Spleen (tissue), 11 donors: ENCODE measurements around the gene SLC24A3. TPM values are rescaled to one million over a fixed set of nuclear protein-coding genes. Genes with fewer than 3 reads are reported as not detected.

ENCODE experiments used
- DNase-seq: peaks from one replicate; pipeline ENCODE4 v3.0.0-alpha.2; 2020
- H3K27ac ChIP-seq, 8 donors: fragments of 200-600 bp; sonication (generic) in 7 of 8; 1 replicate in 4 of 8; 2 replicates in 4 of 8; pipeline versions ENCODE4 v1.5.0 to v1.8.0; 2016 to 2021; ENCODE audit warnings: inconsistent platforms in 4 of 8, mild to moderate bottlenecking in 4 of 8, moderate library complexity in 1 of 8
- H3K27me3 ChIP-seq, 7 donors: fragments of 200-600 bp; sonication (generic) in 6 of 7; replicated peaks in 1 of 7; 1 replicate in 4 of 7; 2 replicates in 3 of 7; pipeline versions ENCODE4 v1.5.0 to v1.8.0; 2016 to 2021; ENCODE audit warnings: inconsistent platforms in 3 of 7, mild to moderate bottlenecking in 1 of 7
- H3K36me3 ChIP-seq, 6 donors: fragments of 200-600 bp; sonication (generic) in 5 of 6; 1 replicate in 4 of 6; 2 replicates in 2 of 6; pipeline versions ENCODE4 v1.5.0 to v1.8.0; 2016 to 2021; ENCODE audit warnings: inconsistent platforms in 2 of 6
- H3K4me1 ChIP-seq, 6 donors: fragments of 200-600 bp; sonication (generic) in 5 of 6; 1 replicate in 3 of 6; 2 replicates in 3 of 6; pipeline versions ENCODE4 v1.5.0 to v1.8.0; 2016 to 2021; ENCODE audit warnings: inconsistent platforms in 3 of 6
- H3K4me3 ChIP-seq, 8 donors: fragments of 200-600 bp; sonication (generic) in 7 of 8; 1 replicate in 4 of 8; 2 replicates in 4 of 8; pipeline versions ENCODE4 v1.5.0 to v1.8.0; 2016 to 2021; ENCODE audit warnings: inconsistent platforms in 4 of 8, mild to moderate bottlenecking in 4 of 8, moderate library complexity in 2 of 8
- H3K9me3 ChIP-seq, 8 donors: fragments of 200-600 bp; sonication (generic) in 7 of 8; 1 replicate in 4 of 8; 2 replicates in 4 of 8; pipeline versions ENCODE4 v1.5.0 to v1.8.0; 2016 to 2021; ENCODE audit warnings: inconsistent platforms in 4 of 8
- CTCF ChIP-seq, 11 experiments: fragments of 200-600 bp in 7 of 11; fragments of 450-650 bp in 4 of 11; sonication (generic) in 4 of 11; IDR thresholded peaks in 8 of 11; conservative IDR thresholded peaks in 3 of 11; 1 replicate in 7 of 11; 2 replicates in 4 of 11; pipeline versions ENCODE4 v1.4.0 to v1.8.0; 2016 to 2021; ENCODE audit warnings: antibody characterized with exemption in 11 of 11, inconsistent platforms in 4 of 11, mild to moderate bottlenecking in 1 of 11
- POLR2A ChIP-seq, 3 donors: fragments of 450-650 bp; IDR thresholded peaks; one replicate each; pipeline ENCODE4 v1.5.1; 2017; ENCODE audit warnings: antibody characterized with exemption in 3 of 3, mild to moderate bottlenecking in 1 of 3
- POLR2AphosphoS5 ChIP-seq, 3 donors: sonication (generic); formaldehyde crosslinking; IDR thresholded peaks; one replicate each; pipeline ENCODE4 v1.5.1; 2017; ENCODE audit warnings: antibody characterized with exemption in 3 of 3
- WGBS, 5 donors: extraction: QIAGEN DNeasy Blood & Tissue Kit in 3 of 5; methylation state at CpG; one replicate each; pipeline versions ENCODE4 v1.1.5 to v1.1.7; 2013 to 2018; 5-methylcytosine and 5-hydroxymethylcytosine counted together
- intact Hi-C: fragments of 100-400 bp; cut with DNase I; formaldehyde crosslinking; loops from one replicate; pipeline ENCODE4 v1.15.0; 2023; ENCODE audit warnings: low total_unique reads
- polyA plus RNA-seq, 3 donors: library from polyadenylated mRNA; stranded (reverse); fragments of 200-250 nt; gene quantifications; one replicate each; pipeline ENCODE4 v1.2.1, GENCODE V29; 2013
- total RNA-seq, 7 donors: library from RNA; depleted of rRNA in 3 of 7; stranded (reverse); fragments of >200 nt in 3 of 7; fragmentation: NEBNext Ultra II Directional in 4 of 7; extraction: Animal tissue kit (Norgen Biotek cat#: 25700) in 4 of 7; gene quantifications; one replicate each; pipeline versions ENCODE4 v1.1.0 to v1.2.1, GENCODE V29; 2016 to 2021
- donor health status: healthy with polysubstance abuse.
- donor health status: DM: no; HTN: no; CAD: no; lungs with moderate emphysema.
- donor health status: DM: no; HTN: no; CAD: no.
- donor health status: Bipolar disorder and iron deficiency.
- donor health status: healthy.
- donor health status: DM: no; HTN: no; CAD: no.
- donor health status: DM: yes; HTN: yes; CAD: no.

The SLC24A3 gene
- total and polyA plus RNA-seq, 10 donors = 0.37 to 3.9 (median 2.6) TPM

DNA sequence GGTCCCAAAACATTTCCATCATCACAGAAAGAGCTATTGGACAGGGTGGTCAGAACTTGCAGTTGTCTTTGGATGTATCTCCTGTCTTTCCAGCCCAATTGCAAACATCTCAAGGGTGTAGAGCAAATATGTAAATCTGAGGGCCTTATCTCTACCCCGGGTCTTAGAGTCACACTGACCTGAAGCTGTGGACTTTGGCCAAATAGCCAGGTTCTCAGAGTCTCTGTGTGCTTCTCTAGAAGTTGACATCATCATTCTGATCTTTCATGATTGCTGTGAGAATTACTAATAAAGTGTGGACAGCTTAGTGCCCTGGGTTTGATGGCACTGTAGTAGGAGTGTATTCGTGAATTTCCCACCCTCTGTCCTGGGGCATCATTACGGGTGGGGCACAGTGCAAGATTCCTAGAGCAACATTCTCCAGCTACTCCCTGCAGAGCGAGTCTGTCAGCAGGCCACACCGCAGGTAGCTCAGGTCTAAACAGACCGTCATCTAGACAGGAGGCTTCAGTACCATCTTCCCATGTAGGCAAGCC is 71.1 kb downstream of the SLC24A3 start:
- intact Hi-C loops = no loop called here
- Histone ChIP-seq H3K4me1 (no peaks in the 10 kb centered on the region), H3K4me3 (no peak overlapping the region), H3K27ac (no peak overlapping the region), H3K36me3 (no peaks in the 10 kb centered on the region), H3K27me3 (no peaks in the 10 kb centered on the region), H3K9me3 (no peaks in the 10 kb centered on the region)
- no peak for DNase-seq
- 82 to 92% (median 87%) methylated on average over 6 of the region's 6 CpGs for WGBS, 5 donors
- no peak for TF ChIP-seq POLR2A (IDR thresholded peaks at IDR 0.05)

- intact Hi-C loops = no loop called here
- no peaks in the 10 kb centered on the region for H3K27me3 ChIP-seq
- 39 to 62% (median 54%) methylated on average over 3 of the region's 3 CpGs for WGBS, 5 donors
- H3K4me1 ChIP-seq = no peaks in the 10 kb centered on the region
- H3K36me3 ChIP-seq = no peaks in the 10 kb centered on the region
- no peak overlapping the region for H3K4me3 ChIP-seq
- DNase-seq = no peak
- TF ChIP-seq POLR2AphosphoS5 (IDR thresholded peaks at IDR 0.05) = no peak
- TF ChIP-seq POLR2A (IDR thresholded peaks at IDR 0.05) = no peak
- TF ChIP-seq CTCF (IDR thresholded peaks at IDR 0.05 in 8 of 11, conservative IDR thresholded peaks at IDR 0.05 in 3 of 11) = no peak
- no peaks in the 10 kb centered on the region for H3K9me3 ChIP-seq
- H3K27ac ChIP-seq = no peak overlapping the region
These were observed 72.1 kb downstream of the SLC24A3 start for GRCh38 chr20:19284400-19285178.

DNA sequence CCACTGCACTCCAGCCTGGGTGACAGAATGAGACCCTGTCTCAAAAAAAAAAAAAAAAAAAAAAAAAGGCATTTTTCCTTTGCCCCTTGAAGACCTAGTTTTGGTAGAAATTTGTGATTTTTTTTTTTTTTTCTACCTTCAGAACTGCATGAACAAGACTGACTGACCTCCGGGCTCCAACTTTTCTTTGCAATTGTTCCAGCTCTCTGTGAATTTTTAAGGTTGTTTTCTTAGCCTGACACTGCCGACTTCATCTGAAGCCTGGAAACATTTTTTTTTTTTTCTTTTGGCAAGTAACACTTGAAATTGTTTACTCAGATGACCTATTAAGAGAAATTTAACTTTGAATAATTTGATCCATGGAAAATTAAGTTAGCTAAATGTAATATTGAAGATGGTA is 73.0 kb downstream of the SLC24A3 start:
- Histone ChIP-seq H3K36me3 (no peaks in the 10 kb centered on the region), H3K27ac (no peak overlapping the region), H3K27me3 (no peaks in the 10 kb centered on the region), H3K9me3 (no peaks in the 10 kb centered on the region), H3K4me3 (no peak overlapping the region), H3K4me1 (no peaks in the 10 kb centered on the region)
- no peak for TF ChIP-seq CTCF (IDR thresholded peaks at IDR 0.05 in 8 of 11, conservative IDR thresholded peaks at IDR 0.05 in 3 of 11)
- no peak for TF ChIP-seq POLR2AphosphoS5 (IDR thresholded peaks at IDR 0.05)
- TF ChIP-seq POLR2A (IDR thresholded peaks at IDR 0.05) = no peak
- 62 to 90% (median 79%) methylated on average over 2 of the region's 2 CpGs for WGBS, 5 donors
- intact Hi-C loops = no loop called here
- DNase-seq = no peak

GRCh38 chr20:19288061-19288460 is 75.6 kb downstream of the SLC24A3 start:
- no peaks in the 10 kb centered on the region for H3K9me3 ChIP-seq
- H3K4me1 ChIP-seq = no peaks in the 10 kb centered on the region
- no peak overlapping the region for H3K4me3 ChIP-seq
- no peak overlapping the region for H3K27ac ChIP-seq
- DNase-seq = no peak
- intact Hi-C loops = no loop called here
- no peaks in the 10 kb centered on the region for H3K36me3 ChIP-seq
- TF ChIP-seq POLR2A (IDR thresholded peaks at IDR 0.05) (no peak), CTCF (IDR thresholded peaks at IDR 0.05 in 8 of 11, conservative IDR thresholded peaks at IDR 0.05 in 3 of 11) (no peak), POLR2AphosphoS5 (IDR thresholded peaks at IDR 0.05) (no peak)
- H3K27me3 ChIP-seq = no peaks in the 10 kb centered on the region
- 60 to 82% (median 73%) methylated on average over 2 of the region's 2 CpGs for WGBS, 5 donors
